Measurements from ENCODE around the gene RASSF1. TPM values are rescaled to one million over a fixed set of nuclear protein-coding genes. Genes with fewer than 3 reads are reported as not detected.

RASSF1 gene
- total RNA-seq, 1 experiment from 2014 or later: 14.7 TPM

DNA sequence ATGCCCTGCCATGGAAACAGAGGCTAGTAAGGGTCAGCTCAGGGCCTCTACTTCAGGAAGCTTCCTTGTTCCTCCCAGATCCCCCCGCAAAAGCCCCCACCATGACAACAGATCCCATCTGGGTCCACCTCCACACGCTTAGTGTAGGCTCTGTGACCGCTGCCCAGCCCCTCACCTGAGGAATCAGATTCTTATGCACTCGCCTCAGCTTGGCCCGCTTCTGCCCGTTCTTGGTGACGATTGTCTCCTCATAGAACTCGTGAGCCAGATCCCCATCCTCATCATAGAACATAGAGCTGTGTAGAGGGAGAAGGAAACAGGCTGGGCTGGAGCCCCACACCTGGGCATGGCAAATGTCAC is 14.5 kb downstream of the RASSF1 start:
- Mint-ChIP-seq H3K4me3 (ENCODE audit: low read depth, unreplicated experiment) (no peak overlapping the region), H3K27me3 (ENCODE audit: unreplicated experiment) (no peaks in the 10 kb centered on the region), H3K36me3 (ENCODE audit: insufficient read depth, unreplicated experiment) (peaks cover 42% of the 10 kb centered on the region), H3K27ac (ENCODE audit: unreplicated experiment) (no peak overlapping the region), H3K4me1 (ENCODE audit: low read depth, unreplicated experiment) (no peaks in the 10 kb centered on the region), H3K9me3 (ENCODE audit: low read depth, unreplicated experiment) (no peaks in the 10 kb centered on the region)
- TF ChIP-seq, protein P1, sequence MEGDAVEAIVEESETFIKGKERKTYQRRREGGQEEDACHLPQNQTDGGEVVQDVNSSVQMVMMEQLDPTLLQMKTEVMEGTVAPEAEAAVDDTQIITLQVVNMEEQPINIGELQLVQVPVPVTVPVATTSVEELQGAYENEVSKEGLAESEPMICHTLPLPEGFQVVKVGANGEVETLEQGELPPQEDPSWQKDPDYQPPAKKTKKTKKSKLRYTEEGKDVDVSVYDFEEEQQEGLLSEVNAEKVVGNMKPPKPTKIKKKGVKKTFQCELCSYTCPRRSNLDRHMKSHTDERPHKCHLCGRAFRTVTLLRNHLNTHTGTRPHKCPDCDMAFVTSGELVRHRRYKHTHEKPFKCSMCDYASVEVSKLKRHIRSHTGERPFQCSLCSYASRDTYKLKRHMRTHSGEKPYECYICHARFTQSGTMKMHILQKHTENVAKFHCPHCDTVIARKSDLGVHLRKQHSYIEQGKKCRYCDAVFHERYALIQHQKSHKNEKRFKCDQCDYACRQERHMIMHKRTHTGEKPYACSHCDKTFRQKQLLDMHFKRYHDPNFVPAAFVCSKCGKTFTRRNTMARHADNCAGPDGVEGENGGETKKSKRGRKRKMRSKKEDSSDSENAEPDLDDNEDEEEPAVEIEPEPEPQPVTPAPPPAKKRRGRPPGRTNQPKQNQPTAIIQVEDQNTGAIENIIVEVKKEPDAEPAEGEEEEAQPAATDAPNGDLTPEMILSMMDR (IDR thresholded peaks at IDR 0.05; ENCODE audit: unreplicated experiment): no peak
- intact Hi-C loops (cut with micrococcal nuclease; ENCODE audit: unreplicated experiment): loop anchor here (10.0 kb wide), 1 partner anchor 51 kb away; the partner anchor contains the start of gene LSMEM2
- CTCF ChIA-PET: no interaction called here
- no peak for DNase-seq
- BruUV-seq (replicated peaks): no TSS peak

DNA sequence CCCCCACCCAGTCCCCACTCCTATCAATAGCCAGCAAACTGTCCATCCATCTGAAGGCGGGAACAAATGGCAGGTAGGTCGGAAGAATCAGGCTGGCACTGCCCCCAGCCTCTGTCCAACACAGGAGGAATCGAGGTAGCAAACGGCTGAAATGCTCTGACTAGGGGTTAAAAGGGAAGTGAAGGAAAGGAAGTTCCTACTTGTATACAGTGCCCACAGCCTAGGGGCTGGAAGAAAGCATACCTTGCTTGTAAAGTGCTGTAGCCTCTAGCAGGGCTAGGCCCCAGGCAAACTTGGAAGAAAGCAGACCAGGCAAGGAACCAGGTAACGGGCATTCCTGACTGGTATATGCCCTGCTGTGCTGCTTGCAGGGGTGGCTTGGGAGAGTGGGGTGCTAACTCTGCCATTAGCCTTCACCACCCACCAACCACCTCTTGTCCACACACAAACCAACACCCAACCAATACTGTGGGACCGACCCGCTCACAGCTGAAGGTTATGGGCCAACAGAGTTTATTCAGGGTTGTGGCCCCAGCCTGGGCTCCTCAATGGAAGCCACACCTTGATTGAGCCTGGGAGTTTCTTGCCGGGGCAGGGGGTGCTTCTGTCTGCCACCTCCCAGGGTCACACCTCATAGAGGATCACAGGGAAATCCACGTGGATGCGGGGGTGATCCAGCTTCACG is 15.0 kb downstream of the RASSF1 start:
- Mint-ChIP-seq H3K36me3 (ENCODE audit: insufficient read depth, unreplicated experiment) (peaks cover 45% of the 10 kb centered on the region), H3K4me3 (ENCODE audit: low read depth, unreplicated experiment) (no peak overlapping the region), H3K9me3 (ENCODE audit: low read depth, unreplicated experiment) (no peaks in the 10 kb centered on the region), H3K27ac (ENCODE audit: unreplicated experiment) (no peak overlapping the region), H3K27me3 (ENCODE audit: unreplicated experiment) (no peaks in the 10 kb centered on the region), H3K4me1 (ENCODE audit: low read depth, unreplicated experiment) (no peaks in the 10 kb centered on the region)
- TF ChIP-seq, protein P1 (IDR thresholded peaks at IDR 0.05; ENCODE audit: unreplicated experiment): no peak
- intact Hi-C loops (cut with micrococcal nuclease; ENCODE audit: unreplicated experiment): loop anchor here (10.0 kb wide), 1 partner anchor 51 kb away; the partner anchor contains the start of gene LSMEM2
- CTCF ChIA-PET: interaction anchor here (1.0 to 1.6 kb wide), 2 partner anchors 23 to 26 kb away, joined by 4 to 7 read pairs; partner anchors contain the start of genes HYAL1, HYAL3 and NAA80
- DNase-seq: no peak
- BruUV-seq (replicated peaks): no TSS peak

DNA sequence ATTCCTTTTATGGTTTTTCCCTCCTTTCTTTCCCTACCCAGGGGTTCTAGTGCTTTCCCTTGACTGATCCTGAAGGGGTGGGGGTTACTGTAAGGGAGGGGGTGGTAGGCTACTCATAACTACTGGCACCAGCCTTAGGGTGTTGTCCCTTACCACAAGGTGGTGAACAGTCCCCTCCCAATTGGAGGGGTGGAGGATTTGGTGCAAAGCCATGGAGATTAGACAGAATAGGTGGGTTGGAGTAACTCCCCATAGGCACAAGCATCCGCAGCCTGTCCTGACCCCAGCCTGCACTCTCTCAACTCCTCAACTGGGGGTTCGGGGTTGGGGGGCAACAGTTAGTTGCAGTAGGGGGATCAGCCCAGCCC is 15.5 kb downstream of the RASSF1 start:
- H3K27me3 Mint-ChIP-seq (ENCODE audit: unreplicated experiment): no peaks in the 10 kb centered on the region
- peaks cover 45% of the 10 kb centered on the region for H3K36me3 Mint-ChIP-seq (ENCODE audit: insufficient read depth, unreplicated experiment)
- no peak for DNase-seq
- H3K4me1 Mint-ChIP-seq (ENCODE audit: low read depth, unreplicated experiment): no peaks in the 10 kb centered on the region
- TF ChIP-seq, protein P1 (IDR thresholded peaks at IDR 0.05; ENCODE audit: unreplicated experiment): no peak
- no peaks in the 10 kb centered on the region for H3K9me3 Mint-ChIP-seq (ENCODE audit: low read depth, unreplicated experiment)
- intact Hi-C loops (cut with micrococcal nuclease; ENCODE audit: unreplicated experiment): loop anchor here (10.0 kb wide), 1 partner anchor 50 kb away; the partner anchor contains the start of gene LSMEM2
- no peak overlapping the region for H3K27ac Mint-ChIP-seq (ENCODE audit: unreplicated experiment)
- no TSS peak for BruUV-seq (replicated peaks)
- H3K4me3 Mint-ChIP-seq (ENCODE audit: low read depth, unreplicated experiment): no peak overlapping the region
- CTCF ChIA-PET: interaction anchor here (1.0 to 1.6 kb wide), 2 partner anchors 22 to 26 kb away, joined by 4 to 7 read pairs; partner anchors contain the start of genes HYAL1, HYAL3 and NAA80

DNA sequence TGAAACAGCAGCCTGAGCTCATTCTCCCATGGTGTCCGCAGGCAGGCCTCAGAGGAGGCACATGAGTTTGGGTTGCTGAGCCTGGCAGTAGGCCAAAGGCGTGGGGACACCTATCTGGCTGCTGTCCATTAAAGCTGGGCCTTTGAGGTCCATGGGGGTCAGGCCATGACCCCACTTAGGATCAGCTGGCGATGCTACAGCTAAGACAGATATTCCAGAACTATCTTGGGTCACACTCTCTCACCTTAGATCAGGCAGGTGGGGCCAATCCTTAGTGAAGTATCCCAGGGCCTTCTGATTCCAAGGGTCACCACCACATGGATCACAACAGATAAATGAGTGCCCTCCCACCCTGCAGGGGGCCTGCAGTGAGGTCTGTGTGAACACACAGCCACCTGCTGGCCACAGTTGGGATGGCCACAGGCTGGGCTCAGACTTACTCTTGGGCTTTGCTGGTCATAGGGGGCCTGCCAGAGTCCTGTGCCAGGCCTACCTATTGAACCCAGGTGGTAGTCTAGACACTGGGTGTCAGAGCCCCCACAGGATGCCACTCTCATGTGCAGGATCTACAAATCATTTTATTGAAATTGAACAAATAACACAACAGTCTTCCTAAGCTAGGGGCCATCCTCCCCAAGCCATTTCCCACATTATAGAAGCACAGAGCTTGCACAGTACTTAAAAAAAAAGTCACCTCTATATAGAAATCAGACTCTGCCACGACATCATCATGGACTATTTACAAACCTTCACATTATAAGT is 16.1 kb downstream of the RASSF1 start:
- TF ChIP-seq, protein P1 (IDR thresholded peaks at IDR 0.05; ENCODE audit: unreplicated experiment): peak; percentile 89
- peaks cover 44% of the 10 kb centered on the region for H3K36me3 Mint-ChIP-seq (ENCODE audit: insufficient read depth, unreplicated experiment)
- no peak overlapping the region for H3K27ac Mint-ChIP-seq (ENCODE audit: unreplicated experiment)
- intact Hi-C loops (cut with micrococcal nuclease; ENCODE audit: unreplicated experiment): loop anchor here (10.0 kb wide), 1 partner anchor 50 kb away; the partner anchor contains the start of gene LSMEM2
- no peaks in the 10 kb centered on the region for H3K9me3 Mint-ChIP-seq (ENCODE audit: low read depth, unreplicated experiment)
- CTCF ChIA-PET: interaction anchor here (0.7 to 1.6 kb wide), 5 partner anchors 11 to 64 kb away, joined by 4 to 7 read pairs (median 4); partner anchors contain the start of genes HYAL1, HYAL3 and NAA80
- H3K4me1 Mint-ChIP-seq (ENCODE audit: low read depth, unreplicated experiment): no peaks in the 10 kb centered on the region
- H3K4me3 Mint-ChIP-seq (ENCODE audit: low read depth, unreplicated experiment): no peak overlapping the region
- BruUV-seq (replicated peaks): no TSS peak
- DNase-seq: peak; percentile 79
- no peaks in the 10 kb centered on the region for H3K27me3 Mint-ChIP-seq (ENCODE audit: unreplicated experiment)
